Activated CD4-positive, alpha-beta memory T cell treated with anti-CD3 and anti-CD28 coated beads for 36 hours (primary cell): ENCODE data around the gene PRKCH. TPM values are rescaled to one million over a fixed set of nuclear protein-coding genes. Genes with fewer than 3 reads are reported as not detected.

Experiments
- CTCF ChIA-PET: fragments of 350-600 bp; sonication (Branson Sonifier 250); formaldehyde crosslinking; loops from one replicate; lab custom pipeline; 2021; ENCODE audit warnings: antibody characterized with exemption, inconsistent platforms; lab: Charles Lee
- POLR2A ChIA-PET: fragments of 350-600 bp; sonication (Branson Sonifier 250); formaldehyde crosslinking; loops from one replicate; lab custom pipeline; 2021; ENCODE audit warnings: antibody characterized with exemption; lab: Charles Lee
- DNase-seq: peaks from one replicate; pipeline ENCODE4 v3.0.0-alpha.2; 2020
- H3K27ac Mint-ChIP-seq: one replicate; pipeline ENCODE4 v1.8.0; 2021; ENCODE audit warnings: mixed read lengths
- H3K27me3 Mint-ChIP-seq: one replicate; pipeline ENCODE4 v1.8.0; 2021; ENCODE audit warnings: mixed read lengths
- H3K36me3 Mint-ChIP-seq: one replicate; pipeline ENCODE4 v1.8.0; 2021; ENCODE audit warnings: mixed read lengths
- H3K4me1 Mint-ChIP-seq: one replicate; pipeline ENCODE4 v1.8.0; 2021; ENCODE audit warnings: low read depth, mixed read lengths
- H3K4me3 Mint-ChIP-seq: one replicate; pipeline ENCODE4 v1.8.0; 2021; ENCODE audit warnings: mild to moderate bottlenecking, mixed read lengths
- H3K9me3 Mint-ChIP-seq: one replicate; pipeline ENCODE4 v1.8.0; 2021; ENCODE audit warnings: mixed read lengths
- intact Hi-C: fragments of 100-400 bp; cut with micrococcal nuclease; formaldehyde crosslinking; loops from one replicate; pipeline ENCODE4 v1.15.1; 2023
- total RNA-seq, 2 experiments: library from RNA; stranded (reverse); gene quantifications; one replicate each; pipeline ENCODE4 v1.2.3, GENCODE V29; 2021

PRKCH gene
- total RNA-seq, 2 experiments from 2014 or later: 142 to 147 TPM

- ChIA-PET POLR2A (interaction anchor here (1.2 kb wide), 1 partner anchor 11 kb away, joined by 3 read pairs; no protein-coding TSS in a partner anchor), CTCF (interaction anchor here (0.8 to 1.6 kb wide), 2 partner anchors 9 to 11 kb away, joined by 3 to 4 read pairs; no protein-coding TSS in a partner anchor)
- DNase-seq: no peak
- Mint-ChIP-seq H3K27ac (peak overlapping the region; percentile 49), H3K4me3 (no peak overlapping the region), H3K27me3 (no peaks in the 10 kb centered on the region), H3K9me3 (peaks cover 33% of the 10 kb centered on the region), H3K4me1 (peaks cover 94% of the 10 kb centered on the region), H3K36me3 (peaks cover 48% of the 10 kb centered on the region)
- intact Hi-C loops: no loop called here
Measured at GRCh38 chr14:61377749-61378148, 56.4 kb downstream of the PRKCH start.

DNA sequence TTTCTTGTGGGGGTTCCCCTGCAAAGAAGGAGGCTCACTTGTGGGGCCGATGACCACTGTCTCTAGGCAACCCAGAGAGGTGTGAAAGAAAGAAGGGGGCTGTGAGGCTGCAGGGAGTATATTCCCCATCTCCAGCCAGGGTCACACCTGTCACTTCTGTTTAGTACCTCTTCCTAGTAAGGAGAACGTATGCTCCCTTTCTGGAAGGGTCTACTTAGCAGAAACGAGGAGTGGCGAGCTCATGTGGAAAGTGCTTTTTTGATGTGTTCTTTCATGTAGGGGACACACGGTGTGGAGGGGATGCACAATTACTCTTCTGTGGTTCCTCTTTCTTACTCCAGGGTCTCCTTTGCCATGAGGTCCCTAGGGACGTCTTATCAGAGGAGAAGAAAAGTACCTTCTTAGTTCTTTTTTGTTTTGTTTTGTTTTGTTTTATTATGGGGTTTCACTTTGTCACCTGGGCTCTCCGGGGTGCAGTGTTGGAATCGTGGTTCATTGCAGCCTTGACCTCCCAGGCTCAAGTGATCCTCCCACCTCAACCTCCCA, 58.3 kb downstream of the PRKCH start:
- H3K4me1 Mint-ChIP-seq: peaks cover 81% of the 10 kb centered on the region
- ChIA-PET POLR2A (no interaction called here), CTCF (interaction anchor here (0.8 to 1.3 kb wide), 3 partner anchors 22 to 747 kb away, joined by 3 read pairs; no protein-coding TSS in a partner anchor)
- H3K36me3 Mint-ChIP-seq: peaks cover 29% of the 10 kb centered on the region
- peak overlapping the region; percentile 17 for H3K4me3 Mint-ChIP-seq
- intact Hi-C loops: loop anchor here (1.0 kb wide), 1 partner anchor 9 kb away; no protein-coding TSS in a partner anchor
- H3K27me3 Mint-ChIP-seq: no peaks in the 10 kb centered on the region
- H3K27ac Mint-ChIP-seq: peak overlapping the region; percentile 78
- peaks cover 16% of the 10 kb centered on the region for H3K9me3 Mint-ChIP-seq
- DNase-seq: peak; percentile 36

DNA sequence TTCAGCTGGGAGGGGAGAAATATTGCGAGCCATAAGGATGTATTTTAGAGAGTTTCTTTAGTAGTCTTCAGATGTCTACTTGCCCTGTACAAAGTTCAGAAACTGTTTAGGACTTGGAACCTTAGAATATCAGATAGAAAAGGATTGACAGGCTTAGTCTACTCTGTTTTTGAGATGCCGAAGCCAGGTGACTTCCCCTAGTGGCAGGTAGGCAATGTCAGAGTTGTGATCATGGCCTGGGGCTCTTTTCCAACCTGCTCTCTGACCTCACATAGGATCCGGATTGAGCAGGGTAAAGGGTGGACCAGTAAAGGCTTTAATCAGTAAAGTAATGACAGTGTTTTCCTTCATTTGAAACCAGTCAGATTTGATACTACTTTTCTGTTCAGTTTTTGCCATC, 59.6 kb downstream of the PRKCH start:
- CTCF ChIA-PET: interaction anchor here (0.8 to 1.3 kb wide), 4 partner anchors 8 to 37 kb away, joined by 3 to 4 read pairs (median 3); no protein-coding TSS in a partner anchor
- Mint-ChIP-seq H3K9me3 (peaks cover 6% of the 10 kb centered on the region), H3K27ac (peak overlapping the region; percentile 78), H3K27me3 (no peaks in the 10 kb centered on the region), H3K4me3 (no peak overlapping the region), H3K4me1 (peaks cover 70% of the 10 kb centered on the region), H3K36me3 (peaks cover 19% of the 10 kb centered on the region)
- POLR2A ChIA-PET: no interaction called here
- DNase-seq: no peak
- intact Hi-C loops: no loop called here

GRCh38 chr14:61381553-61381952, 60.2 kb downstream of the PRKCH start:
- Mint-ChIP-seq H3K27ac (peak overlapping the region; percentile 78), H3K36me3 (peaks cover 14% of the 10 kb centered on the region), H3K27me3 (no peaks in the 10 kb centered on the region), H3K4me1 (peaks cover 65% of the 10 kb centered on the region), H3K9me3 (peaks cover under 1% of the 10 kb centered on the region), H3K4me3 (no peak overlapping the region)
- CTCF ChIA-PET: interaction anchor here (1.4 kb wide), 1 partner anchor 37 kb away, joined by 3 read pairs; no protein-coding TSS in a partner anchor
- intact Hi-C loops: no loop called here
- no peak for DNase-seq
- POLR2A ChIA-PET: no interaction called here

DNA sequence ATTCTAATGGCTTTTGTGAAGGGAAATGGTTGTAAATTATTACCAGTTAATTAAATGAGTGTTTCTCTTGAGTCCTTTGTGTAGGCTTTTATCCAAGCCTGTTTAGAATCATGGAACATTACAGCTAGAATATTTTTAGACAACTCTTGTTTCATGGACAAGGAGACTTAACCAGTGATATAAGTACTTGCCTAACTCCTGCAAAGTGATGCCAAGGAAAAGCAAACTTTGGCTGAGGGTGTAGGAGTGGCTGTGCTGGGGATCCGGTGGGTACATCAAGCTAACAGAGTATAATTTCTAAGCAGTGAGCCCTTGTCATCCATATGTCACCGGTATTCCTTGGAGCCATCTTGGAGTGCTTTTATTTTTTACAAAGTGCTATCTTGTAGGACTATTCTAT, 61.5 kb downstream of the PRKCH start:
- ChIA-PET CTCF (interaction anchor here (1.0 to 1.4 kb wide), 2 partner anchors 39 to 85 kb away, joined by 3 read pairs; no protein-coding TSS in a partner anchor), POLR2A (no interaction called here)
- Mint-ChIP-seq H3K4me1 (peaks cover 52% of the 10 kb centered on the region), H3K4me3 (no peak overlapping the region), H3K27me3 (no peaks in the 10 kb centered on the region), H3K36me3 (peaks cover 10% of the 10 kb centered on the region), H3K27ac (peak overlapping the region; percentile 52), H3K9me3 (no peaks in the 10 kb centered on the region)
- no peak for DNase-seq
- intact Hi-C loops: no loop called here

DNA sequence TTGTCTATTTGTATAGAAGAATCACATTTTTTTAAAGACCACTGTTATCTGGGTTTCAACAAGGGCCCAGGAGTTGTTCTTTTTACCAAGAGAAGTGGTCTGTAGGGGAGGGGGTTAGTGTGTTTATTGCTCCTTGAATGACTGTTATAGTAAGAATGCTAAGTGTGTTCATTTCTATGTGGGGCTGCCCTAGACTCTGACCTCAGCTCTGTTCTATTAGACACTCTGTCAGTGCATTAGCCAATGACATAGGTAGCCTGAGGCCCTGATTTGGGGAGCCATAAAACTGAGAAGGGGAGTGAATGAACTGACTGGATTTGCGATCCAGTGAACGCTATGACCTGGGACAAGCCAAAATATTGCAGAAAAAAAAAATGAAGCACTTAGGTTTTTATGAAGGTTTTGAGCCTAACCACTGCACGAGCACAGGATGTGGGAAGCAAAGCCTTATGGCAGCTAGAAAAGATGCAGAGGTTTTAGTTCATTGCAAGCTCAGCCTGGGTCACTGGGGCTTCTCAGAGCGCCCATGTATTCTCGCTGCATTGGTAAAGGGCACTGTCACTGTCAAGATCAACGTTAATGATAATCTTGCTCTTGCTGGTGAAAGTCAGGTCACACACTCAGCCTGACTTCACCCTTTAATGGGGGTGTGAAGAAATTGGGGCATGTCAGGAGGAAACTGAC, 63.8 kb downstream of the PRKCH start:
- intact Hi-C loops: loop anchor here (1.0 to 5.0 kb wide), 4 partner anchors 62 to 403 kb away; partner anchors contain the start of genes HIF1A, SLC38A6 and TRMT5
- CTCF ChIA-PET: interaction anchor here (1.3 kb wide), 2 partner anchors 39 to 65 kb away, joined by 3 to 4 read pairs; no protein-coding TSS in a partner anchor

DNA sequence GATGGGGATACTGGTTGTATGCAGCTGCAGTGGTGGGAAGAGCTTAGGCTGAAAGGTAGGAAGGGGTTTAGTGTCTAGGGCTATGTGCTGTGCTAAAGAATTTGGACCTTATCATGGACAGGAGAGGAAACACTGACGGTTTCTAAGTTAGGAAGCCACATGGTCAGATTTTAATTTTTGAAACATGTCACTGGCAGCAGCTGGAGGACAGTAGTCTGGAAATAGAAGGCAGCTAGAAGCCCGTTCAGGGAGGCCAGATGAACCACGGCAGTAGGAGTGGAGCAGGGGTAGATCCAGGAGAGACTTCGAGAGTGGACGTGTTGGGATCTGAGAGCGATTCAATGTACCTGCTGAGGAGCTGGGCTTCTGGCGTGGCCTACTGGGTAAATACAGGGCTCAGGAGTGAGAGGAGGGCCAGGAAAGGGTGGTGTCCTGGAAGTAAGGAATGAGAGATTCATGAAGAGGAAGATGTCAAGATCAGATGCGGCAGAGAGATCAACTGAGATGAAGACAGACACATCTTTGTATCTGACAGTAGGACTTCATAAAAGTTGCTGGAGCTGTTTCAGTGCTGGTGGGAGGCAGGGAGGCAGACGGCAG, 64.9 kb downstream of the PRKCH start:
- intact Hi-C loops: loop anchor here (5.0 kb wide), 3 partner anchors 276 to 404 kb away; partner anchors contain the start of genes HIF1A, SLC38A6 and TRMT5
- peaks cover 2% of the 10 kb centered on the region for H3K36me3 Mint-ChIP-seq

More for the DNA sequence above, 63.8 kb downstream of the PRKCH start:
- H3K27me3 Mint-ChIP-seq: no peaks in the 10 kb centered on the region
- H3K36me3 Mint-ChIP-seq: no peaks in the 10 kb centered on the region
- no peak overlapping the region for H3K27ac Mint-ChIP-seq
- H3K4me1 Mint-ChIP-seq: peaks cover 29% of the 10 kb centered on the region
- H3K4me3 Mint-ChIP-seq: no peak overlapping the region
- POLR2A ChIA-PET: interaction anchor here (0.6 to 2.3 kb wide), 5 partner anchors 9 to 1214 kb away, joined by 3 to 6 read pairs (median 4); no protein-coding TSS in a partner anchor
- peak; percentile 73 for DNase-seq
- H3K9me3 Mint-ChIP-seq: no peaks in the 10 kb centered on the region

DNA sequence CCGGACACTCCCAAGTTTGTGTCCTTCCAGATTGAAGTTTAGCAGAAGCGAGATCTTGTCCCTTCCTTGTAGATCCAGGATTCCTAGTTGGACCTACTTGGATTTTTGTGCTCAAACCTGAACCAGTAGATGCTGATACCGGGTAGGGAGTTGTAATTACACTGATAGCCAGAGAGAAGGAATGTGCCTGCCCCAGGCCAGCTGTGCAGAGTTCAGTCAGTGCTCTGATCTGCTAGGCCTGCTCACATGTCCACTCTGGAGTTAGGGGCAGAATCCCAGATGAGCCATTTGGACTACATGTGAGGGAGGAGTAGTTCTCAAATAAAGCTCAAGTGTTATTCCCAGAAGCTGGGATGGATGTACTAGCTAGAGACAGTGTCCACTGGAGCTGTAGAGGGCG, 65.7 kb downstream of the PRKCH start:
- Mint-ChIP-seq H3K9me3 (no peaks in the 10 kb centered on the region), H3K4me1 (peaks cover 11% of the 10 kb centered on the region), H3K27ac (no peak overlapping the region), H3K36me3 (peaks cover 8% of the 10 kb centered on the region), H3K27me3 (no peaks in the 10 kb centered on the region), H3K4me3 (no peak overlapping the region)
- no peak for DNase-seq
- intact Hi-C loops: loop anchor here (5.0 kb wide), 3 partner anchors 275 to 405 kb away; partner anchors contain the start of genes HIF1A, SLC38A6 and TRMT5
- POLR2A ChIA-PET: interaction anchor here (0.7 to 2.3 kb wide), 9 partner anchors 13 to 65 kb away, joined by 3 to 12 read pairs (median 5); partner anchors contain the start of gene PRKCH
- CTCF ChIA-PET: interaction anchor here (0.7 to 2.0 kb wide), 3 partner anchors 9 to 41 kb away, joined by 3 to 7 read pairs (median 4); no protein-coding TSS in a partner anchor

More for the DNA sequence above, 64.9 kb downstream of the PRKCH start:
- ChIA-PET POLR2A (interaction anchor here (0.7 to 2.3 kb wide), 8 partner anchors 13 to 55 kb away, joined by 3 to 6 read pairs (median 4); no protein-coding TSS in a partner anchor), CTCF (interaction anchor here (0.7 to 1.3 kb wide), 3 partner anchors 8 to 101 kb away, joined by 3 to 4 read pairs (median 4); no protein-coding TSS in a partner anchor)
- Mint-ChIP-seq H3K27ac (no peak overlapping the region), H3K27me3 (no peaks in the 10 kb centered on the region), H3K9me3 (no peaks in the 10 kb centered on the region), H3K4me3 (no peak overlapping the region), H3K4me1 (peaks cover 17% of the 10 kb centered on the region)
- no peak for DNase-seq

DNA sequence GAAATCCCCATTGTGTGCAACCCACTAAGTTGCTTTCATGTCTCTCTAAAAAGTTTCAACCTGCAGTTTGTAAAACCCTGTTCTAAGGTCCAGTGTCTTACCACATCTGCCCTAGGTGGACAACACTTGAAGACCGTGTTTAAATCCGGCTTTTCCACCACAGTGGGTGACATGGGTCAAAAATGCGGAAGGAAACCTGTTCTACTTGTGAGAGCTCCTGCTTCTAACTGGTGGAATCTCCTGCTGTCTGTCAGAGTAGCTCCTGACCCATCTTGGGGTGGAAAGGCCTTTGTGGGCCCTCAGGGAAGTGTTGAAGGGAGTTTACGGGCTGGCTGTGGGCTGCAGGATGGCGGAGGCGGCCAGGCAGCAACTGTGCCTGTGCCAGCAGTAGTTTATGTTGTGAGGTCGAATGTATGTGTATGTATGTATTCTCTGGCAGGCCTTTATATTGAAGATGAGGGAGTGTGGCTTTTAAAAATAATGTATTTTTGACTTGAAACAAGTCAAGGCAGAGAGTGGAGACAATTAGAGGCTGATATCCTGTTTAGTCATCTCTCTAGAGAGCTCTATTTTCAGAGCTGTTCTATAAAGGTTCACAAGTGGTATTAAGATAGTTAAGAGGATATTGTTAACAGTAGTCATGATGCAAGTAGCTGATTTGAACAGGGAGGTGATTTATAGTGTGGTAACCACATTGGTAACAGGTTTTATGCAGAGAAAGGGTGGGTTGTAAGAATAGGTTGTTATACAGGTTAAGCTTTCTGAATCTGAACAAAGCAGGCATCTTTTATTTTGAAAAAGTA, 67.0 kb downstream of the PRKCH start:
- peaks cover 14% of the 10 kb centered on the region for H3K4me1 Mint-ChIP-seq
- H3K4me3 Mint-ChIP-seq: no peak overlapping the region
- POLR2A ChIA-PET: interaction anchor here (0.7 to 2.4 kb wide), 18 partner anchors 11 to 307 kb away, joined by 3 to 12 read pairs (median 4); partner anchors contain the start of genes HIF1A and PRKCH
- H3K27ac Mint-ChIP-seq: no peak overlapping the region
- DNase-seq: peak; percentile 64
- intact Hi-C loops: loop anchor here (1.0 to 5.0 kb wide), 11 partner anchors 9 to 406 kb away; partner anchors contain the start of genes HIF1A, SLC38A6 and TRMT5
- no peaks in the 10 kb centered on the region for H3K27me3 Mint-ChIP-seq
- peaks cover 19% of the 10 kb centered on the region for H3K36me3 Mint-ChIP-seq
- H3K9me3 Mint-ChIP-seq: no peaks in the 10 kb centered on the region
- CTCF ChIA-PET: interaction anchor here (0.7 to 2.0 kb wide), 11 partner anchors 8 to 92 kb away, joined by 3 to 7 read pairs (median 3); no protein-coding TSS in a partner anchor

DNA sequence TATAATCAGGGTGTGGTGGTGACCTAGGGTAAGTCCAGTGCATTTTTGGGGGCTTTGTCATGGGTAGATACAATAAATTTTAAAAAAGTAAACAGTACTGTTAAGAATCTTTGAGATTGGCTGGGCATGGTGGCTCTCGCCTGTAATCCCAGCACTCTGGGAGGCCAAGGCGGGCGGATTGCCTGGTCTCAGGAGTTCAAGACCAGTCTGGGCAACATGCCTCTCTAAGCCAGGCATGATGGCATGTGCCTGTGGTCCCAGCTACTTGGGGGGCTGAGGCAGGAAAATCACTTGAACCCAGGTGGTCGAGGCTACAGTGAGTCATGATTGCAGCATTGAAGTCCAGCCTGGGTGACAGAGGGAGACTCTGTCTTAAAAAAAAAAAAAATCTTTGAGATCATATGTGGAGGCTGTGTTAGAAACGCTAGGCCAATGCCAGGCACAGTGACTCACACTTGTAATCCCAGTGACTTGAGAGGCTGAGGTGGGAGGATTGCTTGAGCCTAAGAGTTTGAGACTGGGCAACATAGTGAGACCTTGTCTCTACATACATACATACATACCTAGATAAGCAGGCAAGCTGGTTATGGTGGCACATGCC, 67.7 kb downstream of the PRKCH start:
- ChIA-PET POLR2A (interaction anchor here (0.7 to 2.4 kb wide), 16 partner anchors 10 to 306 kb away, joined by 3 to 12 read pairs (median 6); partner anchors contain the start of genes HIF1A and PRKCH), CTCF (interaction anchor here (0.9 to 2.0 kb wide), 11 partner anchors 9 to 66 kb away, joined by 3 to 7 read pairs (median 3); no protein-coding TSS in a partner anchor)
- Mint-ChIP-seq H3K4me3 (peak overlapping the region; percentile 9), H3K4me1 (peaks cover 21% of the 10 kb centered on the region), H3K27ac (no peak overlapping the region), H3K9me3 (no peaks in the 10 kb centered on the region), H3K27me3 (no peaks in the 10 kb centered on the region), H3K36me3 (peaks cover 25% of the 10 kb centered on the region)
- intact Hi-C loops: loop anchor here (1.0 to 5.0 kb wide), 11 partner anchors 10 to 407 kb away; partner anchors contain the start of genes HIF1A, SLC38A6 and TRMT5
- DNase-seq: peak; percentile 64
